22Rv1 (cell line): ENCODE measurements around the gene NMNAT2.

Source experiments
- H3K27ac ChIP-seq: fragments of 450-650 bp; 2 replicates; pipeline ENCODE4 v1.5.1; 2017
- ZFX ChIP-seq: fragments of 450-650 bp; IDR thresholded peaks from 2 replicates; pipeline ENCODE4 v1.6.1; 2017; ENCODE audit warnings: antibody characterized with exemption, borderline replicate concordance
- TF ChIP-seq, protein P1 (sequence below): fragments of 450-650 bp; IDR thresholded peaks from 2 replicates; pipeline ENCODE4 v1.5.1; 2017; ENCODE audit warnings: mild to moderate bottlenecking

Gene NMNAT2

DNA sequence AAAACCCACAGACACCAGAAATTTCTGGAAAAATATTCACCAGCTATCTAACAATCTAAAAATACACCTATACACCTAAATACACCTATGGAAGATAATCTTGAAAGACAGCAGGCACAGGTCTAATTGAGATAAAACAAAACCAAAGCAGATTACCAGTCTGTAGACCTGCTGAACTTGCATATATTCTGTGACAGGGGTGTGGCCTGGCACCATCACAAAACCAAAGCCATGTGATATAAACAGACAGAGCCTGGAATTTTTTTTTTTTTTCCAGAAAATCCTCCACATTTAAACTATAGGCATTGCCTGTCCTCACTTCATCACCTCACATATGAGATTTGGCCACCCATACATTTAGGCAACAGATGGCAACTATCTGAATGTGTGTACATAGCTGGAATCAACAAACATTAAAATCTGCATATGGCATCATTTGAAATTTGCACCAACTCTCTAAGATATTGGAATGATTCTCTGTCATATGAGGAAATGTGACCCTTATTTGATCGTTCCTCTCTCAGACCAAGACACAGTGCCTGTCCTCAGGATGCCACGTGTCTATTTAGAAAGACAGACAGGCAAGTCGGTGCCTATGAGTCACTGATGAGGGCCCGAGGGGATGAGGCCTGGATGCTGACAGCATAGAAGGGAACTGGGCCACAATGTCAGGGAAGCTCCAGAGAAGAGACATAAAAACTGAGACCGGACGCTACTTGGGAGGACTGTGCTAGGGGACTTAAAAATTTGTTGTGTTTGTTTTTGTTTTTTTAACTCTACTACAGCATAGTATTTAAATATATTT is 32.6 kb downstream of the NMNAT2 start:
- H3K27ac ChIP-seq: no peak overlapping the region
- TF ChIP-seq, protein P1, sequence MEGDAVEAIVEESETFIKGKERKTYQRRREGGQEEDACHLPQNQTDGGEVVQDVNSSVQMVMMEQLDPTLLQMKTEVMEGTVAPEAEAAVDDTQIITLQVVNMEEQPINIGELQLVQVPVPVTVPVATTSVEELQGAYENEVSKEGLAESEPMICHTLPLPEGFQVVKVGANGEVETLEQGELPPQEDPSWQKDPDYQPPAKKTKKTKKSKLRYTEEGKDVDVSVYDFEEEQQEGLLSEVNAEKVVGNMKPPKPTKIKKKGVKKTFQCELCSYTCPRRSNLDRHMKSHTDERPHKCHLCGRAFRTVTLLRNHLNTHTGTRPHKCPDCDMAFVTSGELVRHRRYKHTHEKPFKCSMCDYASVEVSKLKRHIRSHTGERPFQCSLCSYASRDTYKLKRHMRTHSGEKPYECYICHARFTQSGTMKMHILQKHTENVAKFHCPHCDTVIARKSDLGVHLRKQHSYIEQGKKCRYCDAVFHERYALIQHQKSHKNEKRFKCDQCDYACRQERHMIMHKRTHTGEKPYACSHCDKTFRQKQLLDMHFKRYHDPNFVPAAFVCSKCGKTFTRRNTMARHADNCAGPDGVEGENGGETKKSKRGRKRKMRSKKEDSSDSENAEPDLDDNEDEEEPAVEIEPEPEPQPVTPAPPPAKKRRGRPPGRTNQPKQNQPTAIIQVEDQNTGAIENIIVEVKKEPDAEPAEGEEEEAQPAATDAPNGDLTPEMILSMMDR: no peak
- no peak for TF ChIP-seq ZFX

DNA sequence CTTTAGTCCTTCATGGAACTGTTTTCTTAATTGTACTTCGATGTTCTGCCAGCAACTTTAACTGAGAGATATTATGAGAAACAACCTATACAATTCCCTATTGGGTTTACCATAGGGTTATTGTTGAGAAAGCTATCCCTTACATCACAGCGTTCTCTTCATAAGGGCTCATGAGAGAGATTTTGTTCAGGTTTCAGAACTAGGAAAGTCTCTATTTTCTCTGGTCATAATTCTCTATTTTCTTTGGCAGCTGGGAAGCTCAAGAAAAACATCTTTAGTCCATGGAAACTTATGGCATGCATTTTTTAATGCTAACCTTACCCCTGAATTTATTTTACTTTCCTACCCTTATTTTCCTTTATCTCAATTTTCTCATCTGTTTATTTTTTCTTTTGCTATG is 38.2 kb downstream of the NMNAT2 start:
- no peak for TF ChIP-seq ZFX
- TF ChIP-seq, protein P1: no peak
- H3K27ac ChIP-seq: no peak overlapping the region

DNA sequence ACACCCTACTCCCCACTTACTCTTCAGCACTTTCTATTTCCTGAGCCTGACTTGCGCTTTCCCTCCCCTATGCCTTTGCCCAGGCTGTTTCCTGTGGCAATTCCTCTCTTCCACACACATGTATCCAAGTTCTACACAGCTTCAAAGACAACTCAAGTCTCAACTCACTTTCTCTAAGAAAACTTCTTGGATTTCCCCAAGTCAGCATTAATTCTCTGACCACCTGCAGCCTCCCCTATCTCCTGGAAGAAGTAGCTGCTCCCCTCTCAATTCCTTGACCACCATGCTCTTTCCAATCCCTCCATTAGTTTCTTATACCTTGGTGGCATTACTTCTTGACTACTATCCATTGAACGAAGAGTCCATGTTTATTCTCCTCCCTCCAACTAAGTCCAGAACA is 42.8 kb downstream of the NMNAT2 start:
- TF ChIP-seq ZFX: no peak
- TF ChIP-seq, protein P1: no peak
- no peak overlapping the region for H3K27ac ChIP-seq

DNA sequence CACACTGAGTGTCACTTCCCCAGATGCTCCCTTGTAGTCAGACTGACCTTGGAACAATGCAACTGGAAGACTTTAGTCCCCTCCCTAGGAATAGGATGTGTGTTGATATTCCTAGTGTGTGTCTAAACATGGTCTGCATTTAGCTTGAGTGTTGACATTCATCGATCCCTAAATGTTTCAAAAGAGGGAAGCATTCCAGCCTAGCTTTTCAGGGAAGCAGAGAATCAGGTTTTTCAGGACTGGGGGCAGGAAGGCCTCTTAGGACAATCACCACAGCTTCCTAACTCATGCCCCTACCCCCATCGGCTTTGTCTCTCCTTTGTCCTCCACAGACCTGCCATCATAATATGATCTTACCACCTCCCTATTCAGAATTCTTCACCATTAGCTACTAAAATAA is 43.4 kb downstream of the NMNAT2 start:
- no peak for TF ChIP-seq ZFX
- no peak overlapping the region for H3K27ac ChIP-seq

DNA sequence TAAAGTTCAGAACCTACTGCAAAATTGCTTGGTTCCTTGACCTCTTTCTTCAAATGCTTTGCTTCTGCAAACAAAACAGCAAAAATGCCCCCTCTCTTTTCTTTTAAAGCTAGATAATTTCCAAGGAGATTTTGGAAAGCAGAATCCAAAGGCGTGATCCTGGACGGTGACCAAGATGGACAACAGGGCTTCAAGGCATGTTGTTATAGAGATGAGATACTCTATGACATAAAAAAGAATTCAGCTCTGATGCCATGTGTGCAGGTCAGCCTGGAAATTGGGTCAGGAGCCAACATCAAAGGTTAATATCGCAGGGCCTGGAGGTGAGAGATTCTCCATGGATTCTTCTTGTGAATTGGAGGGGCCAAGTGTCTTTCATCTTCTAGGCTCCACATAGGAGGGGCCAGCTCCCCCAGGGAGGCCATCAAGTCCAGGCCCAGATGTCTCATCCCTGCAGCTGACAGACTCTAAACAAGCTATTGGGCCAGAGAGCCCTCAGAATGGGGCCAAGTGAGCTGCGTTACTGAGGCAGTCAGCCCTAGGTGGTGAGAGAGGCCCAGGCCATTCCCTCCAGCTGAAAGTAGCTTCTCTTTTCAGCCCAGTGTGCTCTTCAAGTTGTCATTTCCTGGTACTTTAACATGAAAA is 45.5 kb downstream of the NMNAT2 start:
- no peak overlapping the region for H3K27ac ChIP-seq
- no peak for TF ChIP-seq ZFX
- TF ChIP-seq, protein P1: no peak

DNA sequence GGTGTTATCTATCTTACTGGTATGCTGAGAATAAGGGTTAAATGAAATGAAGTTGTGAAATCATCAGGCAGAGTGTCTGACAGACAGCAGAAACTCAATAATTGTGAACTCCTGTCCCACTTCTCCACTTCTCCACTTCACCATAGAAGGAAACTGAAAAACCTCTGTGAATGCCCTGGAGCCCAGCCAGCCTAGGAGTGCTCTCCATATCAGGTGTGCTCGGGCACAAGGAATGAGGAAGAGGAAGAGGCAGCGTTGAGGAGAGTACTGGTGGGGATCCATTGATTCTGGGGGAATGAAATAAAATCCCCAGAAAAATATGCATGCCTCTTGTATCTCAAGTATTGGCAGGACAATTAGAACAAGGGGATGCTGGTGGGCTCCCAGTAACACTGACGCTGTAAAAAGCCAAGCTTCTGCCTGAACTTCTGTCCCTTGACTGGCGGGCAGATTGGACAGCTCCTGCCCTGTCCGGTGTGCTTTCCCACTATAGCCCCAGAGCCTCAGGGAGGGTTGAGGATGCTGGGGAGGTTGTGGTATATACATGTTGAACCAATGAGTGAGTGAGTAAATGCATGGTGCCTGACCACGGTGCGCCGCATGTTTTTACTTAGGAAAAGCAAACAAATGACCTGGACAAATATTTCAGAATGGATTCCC is 47.7 kb downstream of the NMNAT2 start:
- TF ChIP-seq ZFX: no peak
- TF ChIP-seq, protein P1: no peak
- H3K27ac ChIP-seq: no peak overlapping the region

DNA sequence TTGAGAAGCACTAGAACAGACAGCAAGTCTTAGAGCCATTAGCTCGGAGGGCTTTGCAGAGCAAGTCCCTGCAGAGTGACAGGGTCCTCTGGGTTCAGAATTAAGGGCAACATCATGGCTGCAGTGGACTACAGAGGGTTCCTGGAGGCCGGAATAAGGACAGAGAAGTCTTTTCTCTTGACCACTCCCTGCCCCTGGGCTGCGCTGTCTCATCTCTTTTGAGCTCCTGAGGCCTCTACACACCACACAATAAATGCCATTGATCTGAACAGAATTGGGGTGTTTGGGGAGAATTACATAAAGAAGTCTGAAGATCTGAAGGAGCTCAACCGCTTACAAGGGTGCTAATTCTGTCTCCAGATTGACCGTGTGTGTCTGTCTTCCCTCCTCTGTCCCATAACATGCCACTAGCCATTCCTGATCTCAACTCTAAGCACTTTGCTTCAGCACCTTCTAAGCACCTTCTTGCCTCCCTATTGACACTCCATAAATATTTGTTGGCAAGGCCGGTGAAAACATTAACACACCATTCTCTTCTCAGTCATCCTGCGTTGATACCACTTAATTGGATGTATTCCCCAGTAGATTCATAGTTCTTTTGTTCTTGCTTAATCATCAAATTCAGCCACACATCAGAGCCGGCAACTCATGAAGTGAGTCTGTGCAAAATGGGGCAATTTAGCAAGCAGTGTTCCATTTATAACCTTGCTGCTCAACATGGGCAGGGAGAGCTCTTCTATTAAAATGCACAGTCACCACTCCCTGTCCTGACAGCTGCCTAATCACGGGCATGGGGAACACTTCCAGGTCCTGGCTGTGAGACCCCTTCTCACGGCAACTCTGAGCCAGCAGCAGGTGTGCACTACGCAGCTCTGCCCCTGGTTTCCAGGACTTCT is 49.7 kb downstream of the NMNAT2 start:
- no peak overlapping the region for H3K27ac ChIP-seq
- TF ChIP-seq, protein P1: no peak
- TF ChIP-seq ZFX: no peak
